PFSK-1 (cell line): ENCODE measurements around the gene PSMB9.

ENCODE experiments used
- SIN3A ChIP-seq: IDR thresholded peaks from 2 replicates; pipeline ENCODE4 v1.6.1; 2012; ENCODE audit warnings: mild to moderate bottlenecking, low read length, moderate library complexity, borderline replicate concordance; ENCODE audit not compliant: insufficient read depth
- TAF1 ChIP-seq: IDR thresholded peaks from 2 replicates; pipeline ENCODE4 v1.6.1; 2012; ENCODE audit warnings: low read length, control low read depth, borderline replicate concordance; ENCODE audit not compliant: insufficient read depth
- TF ChIP-seq, protein P1 (sequence below), 2 experiments: IDR thresholded peaks; 2 replicates each; pipeline versions ENCODE4 v1.6.1 to v1.8.0; 2011 to 2012; ENCODE audit warnings: low read depth in 2 of 2, low read length in 2 of 2, control low read depth in 1 of 2, inconsistent platforms in 1 of 2, mild to moderate bottlenecking in 1 of 2, moderate library complexity in 1 of 2; ENCODE audit not compliant: insufficient read depth in 1 of 2

DNA sequence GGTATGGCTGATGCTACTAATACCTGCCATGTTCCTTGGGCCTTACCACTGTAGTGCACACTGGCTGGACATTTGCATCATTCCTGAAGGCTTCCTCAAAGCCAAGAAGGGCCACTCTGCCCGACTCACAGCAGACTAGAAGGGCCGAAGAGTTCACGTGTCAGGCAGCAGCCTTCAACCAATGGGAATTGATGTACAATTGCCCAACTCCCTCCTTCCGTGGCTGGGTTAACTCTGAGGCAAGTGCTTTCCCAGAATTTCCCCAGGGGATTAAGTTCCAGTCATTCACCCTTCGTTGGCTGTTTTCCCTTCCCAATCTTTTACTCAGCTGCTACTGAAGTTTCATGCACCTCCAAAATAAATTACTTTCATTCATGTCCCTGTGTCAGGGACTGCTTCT lies 29.8 kb downstream of the PSMB9 start:
- no peak for TF ChIP-seq SIN3A
- TF ChIP-seq TAF1: no peak
- TF ChIP-seq, protein P1, sequence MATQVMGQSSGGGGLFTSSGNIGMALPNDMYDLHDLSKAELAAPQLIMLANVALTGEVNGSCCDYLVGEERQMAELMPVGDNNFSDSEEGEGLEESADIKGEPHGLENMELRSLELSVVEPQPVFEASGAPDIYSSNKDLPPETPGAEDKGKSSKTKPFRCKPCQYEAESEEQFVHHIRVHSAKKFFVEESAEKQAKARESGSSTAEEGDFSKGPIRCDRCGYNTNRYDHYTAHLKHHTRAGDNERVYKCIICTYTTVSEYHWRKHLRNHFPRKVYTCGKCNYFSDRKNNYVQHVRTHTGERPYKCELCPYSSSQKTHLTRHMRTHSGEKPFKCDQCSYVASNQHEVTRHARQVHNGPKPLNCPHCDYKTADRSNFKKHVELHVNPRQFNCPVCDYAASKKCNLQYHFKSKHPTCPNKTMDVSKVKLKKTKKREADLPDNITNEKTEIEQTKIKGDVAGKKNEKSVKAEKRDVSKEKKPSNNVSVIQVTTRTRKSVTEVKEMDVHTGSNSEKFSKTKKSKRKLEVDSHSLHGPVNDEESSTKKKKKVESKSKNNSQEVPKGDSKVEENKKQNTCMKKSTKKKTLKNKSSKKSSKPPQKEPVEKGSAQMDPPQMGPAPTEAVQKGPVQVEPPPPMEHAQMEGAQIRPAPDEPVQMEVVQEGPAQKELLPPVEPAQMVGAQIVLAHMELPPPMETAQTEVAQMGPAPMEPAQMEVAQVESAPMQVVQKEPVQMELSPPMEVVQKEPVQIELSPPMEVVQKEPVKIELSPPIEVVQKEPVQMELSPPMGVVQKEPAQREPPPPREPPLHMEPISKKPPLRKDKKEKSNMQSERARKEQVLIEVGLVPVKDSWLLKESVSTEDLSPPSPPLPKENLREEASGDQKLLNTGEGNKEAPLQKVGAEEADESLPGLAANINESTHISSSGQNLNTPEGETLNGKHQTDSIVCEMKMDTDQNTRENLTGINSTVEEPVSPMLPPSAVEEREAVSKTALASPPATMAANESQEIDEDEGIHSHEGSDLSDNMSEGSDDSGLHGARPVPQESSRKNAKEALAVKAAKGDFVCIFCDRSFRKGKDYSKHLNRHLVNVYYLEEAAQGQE (IDR thresholded peaks at IDR 0.05; ENCODE audit: insufficient read depth in 1 of 2, low read depth in 2 of 2, low read length in 2 of 2): no peak
